ENCODE data around the gene SNAPC4. TPM values are rescaled to one million over a fixed set of nuclear protein-coding genes. Genes with fewer than 3 reads are reported as not detected.

SNAPC4 gene
- total and polyA plus RNA-seq, 2 of the 8 experiments (the other 6 are each of a cell fraction or from before 2014, with no cell fraction given), result 6.9 to 18.1 TPM

GRCh38 chr9:136433043-136433715, 33.2 kb upstream of the SNAPC4 start:
- Histone ChIP-seq H3K23me2 (ENCODE audit: low read depth, low read length) (peaks cover 1% of the 10 kb centered on the region; the same call in 1 of the 2 replicates), H4K8ac (ENCODE audit: extremely low read depth, insufficient read depth, low read length) (no peak overlapping the region), H3K23ac (ENCODE audit: insufficient read length) (no peak overlapping the region), H3K36me3 (ENCODE audit: control insufficient read depth in 2 of 4, insufficient read depth in 4 of 4, low read length in 3 of 4) (peaks cover 0 to 11% (median 2%) of the 10 kb centered on the region in 4 experiments; a peak in 2 of 8 replicates), H4K5ac (ENCODE audit: insufficient read length, low read depth, low read length) (no peak overlapping the region), H2BK5ac (ENCODE audit: low read depth, low read length) (no peak overlapping the region), H3K18ac (ENCODE audit: extremely low read depth, low read length) (no peak overlapping the region), H3K79me2 (ENCODE audit: control insufficient read depth in 1 of 2, insufficient read depth in 2 of 2, low read length in 2 of 2) (peaks cover 0 to 22% of the 10 kb centered on the region in 2 experiments; a peak in 1 of 4 replicates), H3K4me3 (ENCODE audit: extremely low read depth in 1 of 4, insufficient read depth in 2 of 4, low read depth in 3 of 4, low read length in 4 of 4) (no peak overlapping the region), H3K56ac (replicated peaks; ENCODE audit: insufficient read length, low read depth, low read length) (no peak overlapping the region), H3K4me2 (ENCODE audit: insufficient read depth in 1 of 2, low read depth in 2 of 2, low read length in 2 of 2) (no peak overlapping the region), H3K79me1 (ENCODE audit: low read depth, low read length) (peaks cover 13% of the 10 kb centered on the region), H3K9me3 (ENCODE audit: insufficient read depth in 2 of 2, low read depth in 1 of 2, low read length in 1 of 2) (no peaks in the 10 kb centered on the region), H2BK15ac (ENCODE audit: low read length) (no peak overlapping the region), H4K20me1 (replicated peaks in 1 of 2; ENCODE audit: control insufficient read depth in 1 of 2, insufficient read depth in 2 of 2, low read length in 2 of 2) (peaks cover 14 to 24% of the 10 kb centered on the region in 2 experiments), H3K9ac (replicated peaks in 1 of 4; ENCODE audit: extremely low read depth in 1 of 4, low read depth in 3 of 4, low read length in 3 of 4) (no peak overlapping the region), H2BK12ac (ENCODE audit: low read depth, low read length) (no peak overlapping the region), H2AK5ac (ENCODE audit: low read depth, low read length) (no peak overlapping the region), H3K27me3 (replicated peaks in 1 of 4; ENCODE audit: control insufficient read depth in 3 of 4, extremely low read depth in 1 of 4, insufficient read depth in 3 of 4, low read length in 3 of 4) (peaks cover 0 to under 1% (median 0%) of the 10 kb centered on the region in 4 experiments; a peak in 1 of 7 replicates), H2BK20ac (ENCODE audit: low read length) (no peak overlapping the region), H2AFZ (ENCODE audit: low read length) (no peak overlapping the region), H3K14ac (ENCODE audit: insufficient read length) (no peak overlapping the region), H3K4me1 (replicated peaks in 1 of 4; ENCODE audit: control insufficient read depth in 3 of 4, insufficient read depth in 4 of 4, low read length in 3 of 4) (peaks cover 0 to 6% (median 2%) of the 10 kb centered on the region in 4 experiments; a peak in 1 of 7 replicates), H3K27ac (ENCODE audit: low read depth, low read length) (no peak overlapping the region), H4K91ac (replicated peaks; ENCODE audit: insufficient read length, low read length) (no peak overlapping the region), H2BK120ac (replicated peaks; ENCODE audit: low read depth, low read length) (no peak overlapping the region), H3K4ac (replicated peaks; ENCODE audit: insufficient read length, low read depth, low read length) (no peak overlapping the region)
- CTCF ChIA-PET (ENCODE audit: partially characterized antibody), result interaction anchor here (0.6 to 2.4 kb wide), 8 partner anchors 31 to 193 kb away, joined by 3 to 7 read pairs (median 4); no protein-coding TSS in a partner anchor
- POLR2A ChIA-PET (ENCODE audit: partially characterized antibody), result interaction anchor here (1.0 to 4.2 kb wide), 8 partner anchors 9 to 88 kb away, joined by 3 to 22 read pairs (median 3); no protein-coding TSS in a partner anchor
- no peak for FAIRE-seq
- WGBS, 2 experiments (ENCODE audit: extremely low coverage in 1 of 2, insufficient coverage in 1 of 2, insufficient read length in 1 of 2, insufficient replicate concordance in 2 of 2, low coverage in 1 of 2, low lambda C conversion rate in 2 of 2, missing lambda C conversion rate in 1 of 2), result 91% methylated on average over 31 of the region's 36 CpGs; no CpG with 5 or more reads in 1 of the 2 experiments
- no peak for DNase-seq (ENCODE audit: low read depth in 1 of 2, low spot score in 2 of 2)
- TF ChIP-seq EGR1 (IDR thresholded peaks at IDR 0.05; ENCODE audit: borderline replicate concordance, low read depth, low read length) (no peak), JUND (IDR thresholded peaks at IDR 0.05; ENCODE audit: low read length) (no peak), CBX5 (IDR thresholded peaks at IDR 0.05; ENCODE audit: low read depth, low read length) (no peak), KDM4A (IDR thresholded peaks at IDR 0.05; ENCODE audit: low read depth, low read length, severe bottlenecking) (no peak)
